Activated CD4-positive, alpha-beta memory T cell treated with anti-CD3 and anti-CD28 coated beads for 36 hours (primary cell): Measurements from ENCODE around the gene LOXL1. TPM values are rescaled to one million over a fixed set of nuclear protein-coding genes. Genes with fewer than 3 reads are reported as not detected.

Experiments used
- CTCF ChIA-PET: fragments of 350-600 bp; sonication (Branson Sonifier 250); formaldehyde crosslinking; loops from one replicate; lab custom pipeline; 2021; ENCODE audit warnings: antibody characterized with exemption, inconsistent platforms; lab: Charles Lee
- POLR2A ChIA-PET: fragments of 350-600 bp; sonication (Branson Sonifier 250); formaldehyde crosslinking; loops from one replicate; lab custom pipeline; 2021; ENCODE audit warnings: antibody characterized with exemption; lab: Charles Lee
- DNase-seq: peaks from one replicate; pipeline ENCODE4 v3.0.0-alpha.2; 2020
- H3K27ac Mint-ChIP-seq: one replicate; pipeline ENCODE4 v1.8.0; 2021; ENCODE audit warnings: mixed read lengths
- H3K27me3 Mint-ChIP-seq: one replicate; pipeline ENCODE4 v1.8.0; 2021; ENCODE audit warnings: mixed read lengths
- H3K36me3 Mint-ChIP-seq: one replicate; pipeline ENCODE4 v1.8.0; 2021; ENCODE audit warnings: mixed read lengths
- H3K4me1 Mint-ChIP-seq: one replicate; pipeline ENCODE4 v1.8.0; 2021; ENCODE audit warnings: low read depth, mixed read lengths
- H3K4me3 Mint-ChIP-seq: one replicate; pipeline ENCODE4 v1.8.0; 2021; ENCODE audit warnings: mild to moderate bottlenecking, mixed read lengths
- H3K9me3 Mint-ChIP-seq: one replicate; pipeline ENCODE4 v1.8.0; 2021; ENCODE audit warnings: mixed read lengths
- intact Hi-C: fragments of 100-400 bp; cut with micrococcal nuclease; formaldehyde crosslinking; loops from one replicate; pipeline ENCODE4 v1.15.1; 2023
- total RNA-seq, 2 experiments: library from RNA; stranded (reverse); gene quantifications; one replicate each; pipeline ENCODE4 v1.2.3, GENCODE V29; 2021

The LOXL1 gene
- total RNA-seq, 2 experiments from 2014 or later: 2.5 to 3.3 TPM

DNA sequence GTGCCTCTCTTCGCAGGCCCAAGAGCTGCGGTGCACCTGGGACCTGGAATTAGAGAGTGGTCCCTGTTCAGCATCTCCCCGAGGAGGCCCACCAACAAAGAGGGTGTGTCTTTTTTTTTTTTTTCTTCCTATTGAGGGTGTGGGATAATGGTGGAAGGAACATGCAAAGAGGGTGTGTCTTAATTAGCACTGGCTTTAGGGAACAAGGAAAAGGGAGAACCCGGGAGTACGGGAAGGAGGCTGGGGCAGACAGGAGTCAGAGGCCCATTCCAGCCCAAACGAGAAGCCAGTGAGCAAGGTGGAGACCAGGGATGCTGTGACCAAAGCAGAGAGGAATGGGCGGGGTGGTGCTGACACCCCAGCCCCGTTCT, 429 bp upstream of the LOXL1 start:
- H3K9me3 Mint-ChIP-seq: no peaks in the 10 kb centered on the region
- intact Hi-C loops: loop anchor here (2.0 kb wide), 1 partner anchor 69 kb away; the partner anchor contains the start of gene PML
- H3K27ac Mint-ChIP-seq: no peak overlapping the region
- CTCF ChIA-PET: interaction anchor here (3.4 kb wide), 1 partner anchor 25 kb away, joined by 15 read pairs; no protein-coding TSS in a partner anchor
- H3K4me1 Mint-ChIP-seq: peaks cover 54% of the 10 kb centered on the region
- H3K36me3 Mint-ChIP-seq: no peaks in the 10 kb centered on the region
- no peak for DNase-seq
- peak overlapping the region; percentile 46 for H3K4me3 Mint-ChIP-seq
- POLR2A ChIA-PET: no interaction called here
- no peaks in the 10 kb centered on the region for H3K27me3 Mint-ChIP-seq

DNA sequence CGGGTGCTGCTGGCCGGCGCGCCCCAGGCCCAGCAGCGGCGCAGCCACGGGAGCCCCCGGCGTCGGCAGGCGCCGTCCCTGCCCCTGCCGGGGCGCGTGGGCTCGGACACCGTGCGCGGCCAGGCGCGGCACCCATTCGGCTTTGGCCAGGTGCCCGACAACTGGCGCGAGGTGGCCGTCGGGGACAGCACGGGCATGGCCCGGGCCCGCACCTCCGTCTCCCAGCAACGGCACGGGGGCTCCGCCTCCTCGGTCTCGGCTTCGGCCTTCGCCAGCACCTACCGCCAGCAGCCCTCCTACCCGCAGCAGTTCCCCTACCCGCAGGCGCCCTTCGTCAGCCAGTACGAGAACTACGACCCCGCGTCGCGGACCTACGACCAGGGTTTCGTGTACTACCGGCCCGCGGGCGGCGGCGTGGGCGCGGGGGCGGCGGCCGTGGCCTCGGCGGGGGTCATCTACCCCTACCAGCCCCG, 777 bp downstream of the LOXL1 start:
- intact Hi-C loops: no loop called here
- Mint-ChIP-seq H3K27me3 (no peaks in the 10 kb centered on the region), H3K4me3 (peak overlapping the region; percentile 59), H3K9me3 (no peaks in the 10 kb centered on the region), H3K36me3 (no peaks in the 10 kb centered on the region), H3K4me1 (peaks cover 45% of the 10 kb centered on the region), H3K27ac (no peak overlapping the region)
- DNase-seq: peak; percentile 46
- ChIA-PET CTCF (interaction anchor here (0.6 to 3.4 kb wide), 26 partner anchors 9 to 241 kb away, joined by 3 to 26 read pairs (median 5); partner anchors contain the start of genes PML and TBC1D21), POLR2A (interaction anchor here (0.6 to 1.2 kb wide), 4 partner anchors 13 to 47 kb away, joined by 3 to 4 read pairs (median 3); no protein-coding TSS in a partner anchor)

DNA sequence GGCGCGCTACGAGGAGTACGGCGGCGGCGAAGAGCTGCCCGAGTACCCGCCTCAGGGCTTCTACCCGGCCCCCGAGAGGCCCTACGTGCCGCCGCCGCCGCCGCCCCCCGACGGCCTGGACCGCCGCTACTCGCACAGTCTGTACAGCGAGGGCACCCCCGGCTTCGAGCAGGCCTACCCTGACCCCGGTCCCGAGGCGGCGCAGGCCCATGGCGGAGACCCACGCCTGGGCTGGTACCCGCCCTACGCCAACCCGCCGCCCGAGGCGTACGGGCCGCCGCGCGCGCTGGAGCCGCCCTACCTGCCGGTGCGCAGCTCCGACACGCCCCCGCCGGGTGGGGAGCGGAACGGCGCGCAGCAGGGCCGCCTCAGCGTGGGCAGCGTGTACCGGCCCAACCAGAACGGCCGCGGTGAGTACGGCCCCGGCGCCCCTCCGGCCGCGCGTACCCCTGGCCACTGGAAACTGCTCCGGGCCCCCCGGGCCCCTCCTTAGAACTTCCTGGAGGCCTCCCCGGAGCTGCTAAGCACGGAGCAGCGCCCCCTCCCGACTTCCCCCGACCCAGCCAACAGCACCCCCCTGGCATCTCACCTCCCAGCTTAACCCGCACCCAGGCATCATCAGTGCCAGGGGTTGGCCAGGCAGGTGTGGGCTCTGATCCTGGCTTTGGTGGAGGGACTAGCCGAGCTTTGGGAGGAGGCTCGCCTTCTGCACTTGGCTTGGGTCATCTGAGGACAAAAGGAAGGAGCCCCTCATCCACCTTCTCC, 1.4 kb downstream of the LOXL1 start:
- intact Hi-C loops: no loop called here
- peak; percentile 85 for DNase-seq
- Mint-ChIP-seq H3K9me3 (no peaks in the 10 kb centered on the region), H3K36me3 (no peaks in the 10 kb centered on the region), H3K27me3 (no peaks in the 10 kb centered on the region), H3K27ac (peak overlapping the region; percentile 57), H3K4me1 (peaks cover 41% of the 10 kb centered on the region), H3K4me3 (peak overlapping the region; percentile 68)
- ChIA-PET POLR2A (interaction anchor here (0.5 to 1.2 kb wide), 6 partner anchors 18 to 1719 kb away, joined by 3 to 4 read pairs (median 3); no protein-coding TSS in a partner anchor), CTCF (interaction anchor here (0.6 to 3.4 kb wide), 38 partner anchors 9 to 877 kb away, joined by 3 to 26 read pairs (median 4); partner anchors contain the start of genes PML and TBC1D21)

- Mint-ChIP-seq H3K9me3 (no peaks in the 10 kb centered on the region), H3K4me1 (peaks cover 41% of the 10 kb centered on the region), H3K36me3 (no peaks in the 10 kb centered on the region), H3K27me3 (no peaks in the 10 kb centered on the region), H3K27ac (peak overlapping the region; percentile 57), H3K4me3 (peak overlapping the region; percentile 68)
- ChIA-PET POLR2A (interaction anchor here (0.5 to 1.2 kb wide), 5 partner anchors 19 to 1719 kb away, joined by 3 to 4 read pairs (median 3); no protein-coding TSS in a partner anchor), CTCF (interaction anchor here (0.6 to 3.4 kb wide), 33 partner anchors 8 to 878 kb away, joined by 3 to 26 read pairs (median 4); partner anchors contain the start of genes PML and TBC1D21)
- intact Hi-C loops: no loop called here
- no peak for DNase-seq
These were observed 1.9 kb downstream of the LOXL1 start for GRCh38 chr15:73928241-73928579.

- intact Hi-C loops: no loop called here
- no peaks in the 10 kb centered on the region for H3K36me3 Mint-ChIP-seq
- H3K9me3 Mint-ChIP-seq: no peaks in the 10 kb centered on the region
- peaks cover 32% of the 10 kb centered on the region for H3K4me1 Mint-ChIP-seq
- ChIA-PET CTCF (interaction anchor here (0.9 to 3.4 kb wide), 4 partner anchors 22 to 54 kb away, joined by 4 to 21 read pairs (median 12); no protein-coding TSS in a partner anchor), POLR2A (no interaction called here)
- H3K27me3 Mint-ChIP-seq: no peaks in the 10 kb centered on the region
- H3K27ac Mint-ChIP-seq: no peak overlapping the region
- peak overlapping the region; percentile 23 for H3K4me3 Mint-ChIP-seq
- no peak for DNase-seq
These were observed 2.8 kb downstream of the LOXL1 start for GRCh38 chr15:73928971-73929627.

- intact Hi-C loops: no loop called here
- POLR2A ChIA-PET: no interaction called here
- no peak for DNase-seq
- H3K4me3 Mint-ChIP-seq: no peak overlapping the region
- H3K9me3 Mint-ChIP-seq: no peaks in the 10 kb centered on the region
- H3K27me3 Mint-ChIP-seq: no peaks in the 10 kb centered on the region
- peaks cover 32% of the 10 kb centered on the region for H3K4me1 Mint-ChIP-seq
- no peak overlapping the region for H3K27ac Mint-ChIP-seq
- CTCF ChIA-PET: interaction anchor here (1.3 kb wide), 1 partner anchor 57 kb away, joined by 3 read pairs; the partner anchor contains the start of gene TBC1D21
- no peaks in the 10 kb centered on the region for H3K36me3 Mint-ChIP-seq
These were observed 4.1 kb downstream of the LOXL1 start for GRCh38 chr15:73930371-73930770.

- ChIA-PET CTCF (interaction anchor here (1.1 to 1.3 kb wide), 2 partner anchors 33 to 57 kb away, joined by 3 to 4 read pairs; partner anchors contain the start of gene TBC1D21), POLR2A (no interaction called here)
- H3K36me3 Mint-ChIP-seq: no peaks in the 10 kb centered on the region
- H3K4me1 Mint-ChIP-seq: peaks cover 27% of the 10 kb centered on the region
- H3K27me3 Mint-ChIP-seq: no peaks in the 10 kb centered on the region
- no peak overlapping the region for H3K4me3 Mint-ChIP-seq
- no peaks in the 10 kb centered on the region for H3K9me3 Mint-ChIP-seq
- H3K27ac Mint-ChIP-seq: no peak overlapping the region
- intact Hi-C loops: no loop called here
- no peak for DNase-seq
These were observed 4.6 kb downstream of the LOXL1 start for GRCh38 chr15:73930790-73931281.

GRCh38 chr15:73931441-73931840, 5.2 kb downstream of the LOXL1 start:
- Mint-ChIP-seq H3K27me3 (no peaks in the 10 kb centered on the region), H3K9me3 (no peaks in the 10 kb centered on the region), H3K4me3 (no peak overlapping the region), H3K4me1 (peaks cover 26% of the 10 kb centered on the region), H3K36me3 (no peaks in the 10 kb centered on the region), H3K27ac (no peak overlapping the region)
- intact Hi-C loops: no loop called here
- DNase-seq: no peak
- ChIA-PET POLR2A (interaction anchor here (0.5 kb wide), 1 partner anchor 118 kb away, joined by 4 read pairs; no protein-coding TSS in a partner anchor), CTCF (interaction anchor here (1.0 to 1.3 kb wide), 3 partner anchors 33 to 58 kb away, joined by 3 to 4 read pairs (median 3); partner anchors contain the start of gene TBC1D21)

GRCh38 chr15:73932381-73933191, 6.3 kb downstream of the LOXL1 start:
- peaks cover 26% of the 10 kb centered on the region for H3K4me1 Mint-ChIP-seq
- intact Hi-C loops: no loop called here
- no peak overlapping the region for H3K4me3 Mint-ChIP-seq
- no peaks in the 10 kb centered on the region for H3K27me3 Mint-ChIP-seq
- no peaks in the 10 kb centered on the region for H3K36me3 Mint-ChIP-seq
- CTCF ChIA-PET: interaction anchor here (1.0 to 1.2 kb wide), 3 partner anchors 19 to 33 kb away, joined by 3 read pairs; no protein-coding TSS in a partner anchor
- DNase-seq: no peak
- no peaks in the 10 kb centered on the region for H3K9me3 Mint-ChIP-seq
- POLR2A ChIA-PET: no interaction called here
- no peak overlapping the region for H3K27ac Mint-ChIP-seq

DNA sequence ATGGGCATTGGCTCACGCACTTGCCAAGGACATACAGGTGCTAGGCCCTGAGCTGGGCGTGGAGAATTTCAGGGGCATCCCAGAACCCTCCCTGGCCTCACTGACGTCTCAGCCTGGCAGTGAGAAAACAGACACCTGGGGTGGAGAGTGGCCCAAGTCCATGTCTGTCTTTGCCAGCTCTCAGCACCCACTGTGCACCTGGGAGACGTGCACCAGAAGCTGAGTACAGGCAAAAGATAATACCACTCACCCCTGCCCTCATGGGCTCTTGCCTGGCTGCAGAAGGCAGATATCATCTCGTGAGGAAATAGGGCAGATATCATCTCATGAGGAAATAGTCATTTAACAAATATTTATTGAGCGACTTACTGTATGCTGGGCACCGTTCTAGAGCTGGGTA, 8.0 kb downstream of the LOXL1 start:
- DNase-seq: no peak
- H3K9me3 Mint-ChIP-seq: no peaks in the 10 kb centered on the region
- intact Hi-C loops: no loop called here
- ChIA-PET CTCF (interaction anchor here (0.6 to 2.3 kb wide), 3 partner anchors 11 to 39 kb away, joined by 3 to 10 read pairs (median 3); no protein-coding TSS in a partner anchor), POLR2A (interaction anchor here (1.5 kb wide), 1 partner anchor 17 kb away, joined by 3 read pairs; no protein-coding TSS in a partner anchor)
- H3K4me1 Mint-ChIP-seq: peaks cover 14% of the 10 kb centered on the region
- no peak overlapping the region for H3K4me3 Mint-ChIP-seq
- no peaks in the 10 kb centered on the region for H3K27me3 Mint-ChIP-seq
- H3K27ac Mint-ChIP-seq: no peak overlapping the region
- H3K36me3 Mint-ChIP-seq: no peaks in the 10 kb centered on the region

DNA sequence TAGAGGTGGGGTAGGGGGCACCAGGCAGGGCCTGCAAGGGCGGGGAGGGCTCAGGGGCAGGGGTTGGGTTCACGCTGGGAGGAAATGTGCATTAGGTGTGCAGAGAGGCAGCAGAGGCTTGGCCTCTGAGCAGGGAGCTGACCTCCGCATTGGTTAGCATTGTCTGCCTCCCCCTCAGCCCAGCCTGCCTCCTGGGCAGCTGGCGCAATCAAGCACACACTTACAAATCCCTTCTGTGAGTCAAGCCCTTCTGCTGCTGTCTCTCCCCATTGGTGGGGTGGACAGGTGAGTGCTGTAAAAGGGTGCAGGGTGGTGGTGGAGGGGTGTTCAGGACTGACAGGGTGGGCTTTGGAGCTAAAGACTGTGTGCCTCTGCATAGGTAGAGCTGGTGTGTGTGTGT, 9.3 kb downstream of the LOXL1 start:
- H3K36me3 Mint-ChIP-seq: no peaks in the 10 kb centered on the region

More for the DNA sequence above, 9.3 kb downstream of the LOXL1 start:
- CTCF ChIA-PET: interaction anchor here (0.9 to 2.3 kb wide), 5 partner anchors 8 to 63 kb away, joined by 3 to 10 read pairs (median 4); no protein-coding TSS in a partner anchor
- intact Hi-C loops: no loop called here
- H3K4me3 Mint-ChIP-seq: no peak overlapping the region
- H3K27ac Mint-ChIP-seq: no peak overlapping the region
- no peaks in the 10 kb centered on the region for H3K9me3 Mint-ChIP-seq
- no peaks in the 10 kb centered on the region for H3K27me3 Mint-ChIP-seq
- POLR2A ChIA-PET: interaction anchor here (1.5 kb wide), 1 partner anchor 16 kb away, joined by 3 read pairs; no protein-coding TSS in a partner anchor
- peaks cover 11% of the 10 kb centered on the region for H3K4me1 Mint-ChIP-seq
- DNase-seq: no peak
